ENCODE results near the gene PTPRN2. TPM values are rescaled to one million over a fixed set of nuclear protein-coding genes. Genes with fewer than 3 reads are reported as not detected.

The PTPRN2 gene
- total and polyA plus RNA-seq, 8 donors = 4.9 to 136 (median 46.8) TPM

DNA sequence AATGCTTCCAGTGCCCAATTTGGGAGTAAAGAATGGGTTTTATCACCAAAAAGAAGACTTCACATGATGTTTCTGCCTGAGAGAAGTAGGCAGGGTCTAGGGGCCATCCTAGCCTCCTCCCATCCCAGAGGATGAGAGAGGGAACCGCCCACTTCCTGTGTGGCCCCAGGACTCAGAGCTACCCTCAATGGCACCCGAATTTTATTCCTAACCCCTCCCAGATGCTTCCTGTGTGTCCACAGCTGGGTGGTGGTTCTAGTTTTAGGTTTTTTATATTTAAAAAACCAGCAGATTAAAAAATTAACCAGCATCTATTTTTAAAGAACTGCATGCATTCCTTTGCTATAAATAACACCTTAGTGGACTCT is 583.5 kb downstream of the PTPRN2 start:
- H3K9me3 ChIP-seq = no peaks in the 10 kb centered on the region
- intact Hi-C loops (cut with DNase I; ENCODE audit: low total_unique reads) = no loop called here
- H3K4me1 ChIP-seq = no peaks in the 10 kb centered on the region
- WGBS, 5 donors = 43 to 64% (median 54%) methylated on average over 2 of the region's 2 CpGs
- H3K27me3 ChIP-seq = no peaks in the 10 kb centered on the region
- no peak overlapping the region for H3K4me3 ChIP-seq
- H3K36me3 ChIP-seq = no peaks in the 10 kb centered on the region
- no peak overlapping the region for H3K27ac ChIP-seq
- DNase-seq = no peak
- no peak for TF ChIP-seq POLR2A (IDR thresholded peaks at IDR 0.05)
- no peak for TF ChIP-seq POLR2AphosphoS5 (IDR thresholded peaks at IDR 0.05)
- no peak for TF ChIP-seq EP300 (IDR thresholded peaks at IDR 0.05)
- TF ChIP-seq, protein P1, sequence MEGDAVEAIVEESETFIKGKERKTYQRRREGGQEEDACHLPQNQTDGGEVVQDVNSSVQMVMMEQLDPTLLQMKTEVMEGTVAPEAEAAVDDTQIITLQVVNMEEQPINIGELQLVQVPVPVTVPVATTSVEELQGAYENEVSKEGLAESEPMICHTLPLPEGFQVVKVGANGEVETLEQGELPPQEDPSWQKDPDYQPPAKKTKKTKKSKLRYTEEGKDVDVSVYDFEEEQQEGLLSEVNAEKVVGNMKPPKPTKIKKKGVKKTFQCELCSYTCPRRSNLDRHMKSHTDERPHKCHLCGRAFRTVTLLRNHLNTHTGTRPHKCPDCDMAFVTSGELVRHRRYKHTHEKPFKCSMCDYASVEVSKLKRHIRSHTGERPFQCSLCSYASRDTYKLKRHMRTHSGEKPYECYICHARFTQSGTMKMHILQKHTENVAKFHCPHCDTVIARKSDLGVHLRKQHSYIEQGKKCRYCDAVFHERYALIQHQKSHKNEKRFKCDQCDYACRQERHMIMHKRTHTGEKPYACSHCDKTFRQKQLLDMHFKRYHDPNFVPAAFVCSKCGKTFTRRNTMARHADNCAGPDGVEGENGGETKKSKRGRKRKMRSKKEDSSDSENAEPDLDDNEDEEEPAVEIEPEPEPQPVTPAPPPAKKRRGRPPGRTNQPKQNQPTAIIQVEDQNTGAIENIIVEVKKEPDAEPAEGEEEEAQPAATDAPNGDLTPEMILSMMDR (IDR thresholded peaks at IDR 0.05) = no peak

GRCh38 chr7:158003441-158004122 is 584.0 kb downstream of the PTPRN2 start:
- Histone ChIP-seq H3K4me1 (no peaks in the 10 kb centered on the region), H3K27ac (no peak overlapping the region), H3K4me3 (no peak overlapping the region), H3K27me3 (no peaks in the 10 kb centered on the region), H3K9me3 (no peaks in the 10 kb centered on the region), H3K36me3 (no peaks in the 10 kb centered on the region)
- WGBS, 5 donors = 80 to 92% (median 86%) methylated on average over 23 of the region's 23 CpGs
- no peak for DNase-seq
- intact Hi-C loops (cut with DNase I; ENCODE audit: low total_unique reads) = no loop called here
- no peak for TF ChIP-seq POLR2AphosphoS5 (IDR thresholded peaks at IDR 0.05)
- TF ChIP-seq, protein P1 (IDR thresholded peaks at IDR 0.05) = no peak
- no peak for TF ChIP-seq EP300 (IDR thresholded peaks at IDR 0.05)
- no peak for TF ChIP-seq POLR2A (IDR thresholded peaks at IDR 0.05)

- WGBS, 5 donors = 88 to 96% (median 90%) methylated on average over 12 to 17 of the region's 17 CpGs
Observed at GRCh38 chr7:158002486-158003080, 585.0 kb downstream of the PTPRN2 start.

GRCh38 chr7:158001621-158002320 is 585.9 kb downstream of the PTPRN2 start:
- Histone ChIP-seq H3K4me1 (no peaks in the 10 kb centered on the region), H3K9me3 (no peaks in the 10 kb centered on the region), H3K36me3 (no peaks in the 10 kb centered on the region), H3K27ac (no peak overlapping the region), H3K4me3 (no peak overlapping the region), H3K27me3 (peaks cover 0 to 2% (median 0%) of the 10 kb centered on the region in 3 donors)
- no peak for TF ChIP-seq POLR2A (IDR thresholded peaks at IDR 0.05)
- TF ChIP-seq, protein P1 (IDR thresholded peaks at IDR 0.05) = no peak
- no peak for TF ChIP-seq POLR2AphosphoS5 (IDR thresholded peaks at IDR 0.05)
- TF ChIP-seq EP300 (IDR thresholded peaks at IDR 0.05) = no peak
- intact Hi-C loops (cut with DNase I; ENCODE audit: low total_unique reads) = no loop called here
- 75 to 84% (median 83%) methylated on average over 25 to 28 of the region's 28 CpGs for WGBS, 5 donors
- no peak for DNase-seq

More at GRCh38 chr7:158002486-158003080, 585.0 kb downstream of the PTPRN2 start:
- DNase-seq = no peak
- intact Hi-C loops (cut with DNase I; ENCODE audit: low total_unique reads) = no loop called here
- Histone ChIP-seq H3K9me3 (no peaks in the 10 kb centered on the region), H3K4me1 (no peaks in the 10 kb centered on the region), H3K27ac (no peak overlapping the region), H3K36me3 (no peaks in the 10 kb centered on the region), H3K4me3 (no peak overlapping the region), H3K27me3 (no peaks in the 10 kb centered on the region)
- TF ChIP-seq, protein P1 (IDR thresholded peaks at IDR 0.05) = no peak
- TF ChIP-seq POLR2AphosphoS5 (IDR thresholded peaks at IDR 0.05) (no peak), POLR2A (IDR thresholded peaks at IDR 0.05) (no peak), EP300 (IDR thresholded peaks at IDR 0.05) (no peak)
